A673 (cell line): ENCODE results near the gene FGFR2.

Experiments used
- CTCF ChIP-seq: fragments of 300-800, 200-600 bp; sonication (generic); conservative IDR thresholded peaks from 2 replicates; pipeline ENCODE4 v1.5.1; 2017; ENCODE audit warnings: low read depth, mild to moderate bottlenecking, antibody characterized with exemption, low read length, moderate library complexity, mixed read lengths
- EZH2 ChIP-seq: fragments of 200-600 bp; sonication (generic); IDR thresholded peaks from 2 replicates; pipeline ENCODE4 v1.6.1; 2017; ENCODE audit warnings: borderline replicate concordance, low read depth, mild to moderate bottlenecking, mixed read lengths, antibody characterized with exemption, low read length; ENCODE audit not compliant: poor library complexity, severe bottlenecking

- no peak for TF ChIP-seq CTCF
- TF ChIP-seq EZH2: no peak
These were observed 142.9 kb downstream of the FGFR2 start for GRCh38 chr10:121455377-121455776.
